NCI-H187 (cell line): ENCODE data around the gene DENND11.
"Not testable (repeated sequence)": the region's sequence is repeated elsewhere in the genome, so short reads cannot be mapped to it uniquely, and the experiment has no call there.

Experiments used
- DNase-seq, 2 experiments: peaks; one replicate each; lab custom pipeline; 2025; lab: John Stamatoyannopoulos, UW

The DENND11 gene

GRCh38 chr7:141708351-141708750, 6.4 kb upstream of the DENND11 start, which contains the start of gene WEE2:
TSS of gene WEE2 (plus strand) at chr7:141708353. CDS start at chr7:141708759, 406 bp downstream.
- no peak for DNase-seq

- DNase-seq: no peak
Measured at GRCh38 chr7:141706239-141707064, 4.5 kb upstream of the DENND11 start.

- no peak for DNase-seq
Measured at GRCh38 chr7:141704741-141705140, 2.8 kb upstream of the DENND11 start.

- no peak for DNase-seq
Measured at GRCh38 chr7:141704112-141704511, 2.1 kb upstream of the DENND11 start.

- DNase-seq: no peak
Measured at GRCh38 chr7:141702892-141703291, 926 bp upstream of the DENND11 start.

GRCh38 chr7:141701489-141702046, 398 bp downstream of the DENND11 start:
- DNase-seq: no peak

- DNase-seq: no peak
Measured at GRCh38 chr7:141700848-141701371, 1.1 kb downstream of the DENND11 start.

GRCh38 chr7:141700296-141700847, 1.6 kb downstream of the DENND11 start:
- no peak for DNase-seq

- DNase-seq: no peak
Measured at GRCh38 chr7:141699860-141700259, 2.1 kb downstream of the DENND11 start.

GRCh38 chr7:141698247-141699015, 3.5 kb downstream of the DENND11 start:
- no peak for DNase-seq

- no peak for DNase-seq
Measured at GRCh38 chr7:141697211-141697871, 4.6 kb downstream of the DENND11 start.

- DNase-seq: no peak
Measured at GRCh38 chr7:141696348-141696747, 5.6 kb downstream of the DENND11 start.

GRCh38 chr7:141695803-141696289, 6.1 kb downstream of the DENND11 start:
- no peak for DNase-seq

- DNase-seq: no peak
Measured at GRCh38 chr7:141693082-141693481, 8.9 kb downstream of the DENND11 start.

- no peak for DNase-seq
Measured at GRCh38 chr7:141691961-141692360, 10.0 kb downstream of the DENND11 start.

- no peak for DNase-seq
Measured at GRCh38 chr7:141691540-141691939, 10.4 kb downstream of the DENND11 start.

- not testable (repeated sequence) for DNase-seq
Measured at GRCh38 chr7:141689072-141689825, 12.7 kb downstream of the DENND11 start.

- DNase-seq: no peak
Measured at GRCh38 chr7:141688043-141688442, 13.9 kb downstream of the DENND11 start.

- no peak for DNase-seq
Measured at GRCh38 chr7:141686670-141687069, 15.3 kb downstream of the DENND11 start.

GRCh38 chr7:141686074-141686473, 15.9 kb downstream of the DENND11 start:
- DNase-seq: no peak
